Keratinocyte (primary cell): ENCODE data around the gene TSR3. TPM values are rescaled to one million over a fixed set of nuclear protein-coding genes. Genes with fewer than 3 reads are reported as not detected.

Source experiments
- DNase-seq: peaks from one replicate; pipeline ENCODE4 v3.0.0-alpha.2; 2011; ENCODE audit warnings: low read depth, missing footprints, low spot score
- FAIRE-seq: peaks from 2 replicates; lab custom pipeline; 2011; peaks lifted over from hg19 to GRCh38; lab: Jason Lieb, UNC
- H2AFZ ChIP-seq: 2 replicates; pipeline ENCODE4 v1.6.0; 2012; ENCODE audit warnings: low read length, control low read depth, inconsistent platforms; ENCODE audit not compliant: control insufficient read depth
- H3K27ac ChIP-seq: 2 replicates; pipeline ENCODE4 v1.5.1; 2011; ENCODE audit warnings: low read length; ENCODE audit not compliant: control insufficient read depth, insufficient read depth
- H3K27me3 ChIP-seq: 3 replicates; pipeline ENCODE4 v1.6.0; 2011; ENCODE audit warnings: low read length; ENCODE audit not compliant: control insufficient read depth, insufficient read depth; ENCODE audit errors: extremely low read depth
- H3K36me3 ChIP-seq, 2 experiments: 2 replicates in 1 of 2; 3 replicates in 1 of 2; pipeline ENCODE4 v1.5.1; 2011; ENCODE audit warnings: low read length in 2 of 2, mild to moderate bottlenecking in 1 of 2; ENCODE audit not compliant: control insufficient read depth in 2 of 2, insufficient read depth in 2 of 2; ENCODE audit errors: extremely low read depth in 1 of 2
- H3K4me1 ChIP-seq: 3 replicates; pipeline ENCODE4 v1.5.1; 2011; ENCODE audit warnings: low read length; ENCODE audit not compliant: control insufficient read depth, insufficient read depth; ENCODE audit errors: extremely low read depth
- H3K4me2 ChIP-seq: 3 replicates; pipeline ENCODE4 v1.6.0; 2011; ENCODE audit warnings: low read depth, low read length; ENCODE audit not compliant: control insufficient read depth, insufficient read depth; ENCODE audit errors: extremely low read depth
- H3K4me3 ChIP-seq, 3 experiments: fragments of 200-600 bp in 1 of 3; sonication (generic) in 1 of 3; 2 replicates in 2 of 3; 3 replicates in 1 of 3; pipeline ENCODE4 v1.5.1; 2011 to 2016; ENCODE audit warnings: low read length in 3 of 3, mild to moderate bottlenecking in 3 of 3, control low read depth in 2 of 3, inconsistent platforms in 1 of 3, low read depth in 1 of 3, mixed read lengths in 1 of 3, mixed run types in 1 of 3, moderate library complexity in 1 of 3; ENCODE audit not compliant: control insufficient read depth in 2 of 3, insufficient read depth in 2 of 3; ENCODE audit errors: extremely low read depth in 1 of 3
- H3K79me2 ChIP-seq: 2 replicates; pipeline ENCODE4 v1.6.0; 2012; ENCODE audit warnings: low read length; ENCODE audit not compliant: control insufficient read depth, insufficient read depth
- H3K9ac ChIP-seq: 3 replicates; pipeline ENCODE4 v1.6.0; 2011; ENCODE audit warnings: low read length; ENCODE audit not compliant: control insufficient read depth, insufficient read depth; ENCODE audit errors: extremely low read depth
- H3K9me1 ChIP-seq: 3 replicates; pipeline ENCODE4 v1.6.0; 2011; ENCODE audit warnings: low read length; ENCODE audit not compliant: control insufficient read depth, insufficient read depth; ENCODE audit errors: extremely low read depth
- H3K9me3 ChIP-seq: 2 replicates; pipeline ENCODE4 v1.5.1; 2012; ENCODE audit warnings: low read depth, low read length; ENCODE audit not compliant: control insufficient read depth
- H4K20me1 ChIP-seq: 3 replicates; pipeline ENCODE4 v1.6.0; 2011; ENCODE audit warnings: low read length; ENCODE audit not compliant: control insufficient read depth, insufficient read depth; ENCODE audit errors: extremely low read depth
- EZH2 ChIP-seq: IDR thresholded peaks from one replicate; pipeline ENCODE4 v1.6.1; 2012; ENCODE audit warnings: inconsistent platforms, mild to moderate bottlenecking, low read length, moderate library complexity
- dilution Hi-C: fragments of 300-500 bp; cut with MboI; formaldehyde crosslinking; loops from one replicate; pipeline ENCODE4 v1.7.0; 2020; ENCODE audit warnings: low sequenced_read_pairs; ENCODE audit not compliant: extremely low pct_ligation_motif_present
- polyA plus RNA-seq, 5 experiments: library from polyadenylated mRNA; depleted of rRNA in 3 of 5; stranded (reverse) in 3 of 5; stranded (forward) in 1 of 5; unstranded in 1 of 5; fragments of >200 nt; gene quantifications; 1 replicate in 1 of 5; 2 replicates in 3 of 5; 3 replicates in 1 of 5; pipeline versions ENCODE4 v1.2.1 to v1.2.3, GENCODE V29; 2011 to 2012; ENCODE audit warnings: missing spikeins in 2 of 5, low read depth in 1 of 5, low replicate concordance in 1 of 5
- TF ChIP-seq, protein P1 (sequence below), 3 experiments: IDR thresholded peaks in 1 of 3; conservative IDR thresholded peaks in 1 of 3; optimal IDR thresholded peaks in 1 of 3; 2 replicates in 2 of 3; 3 replicates in 1 of 3; pipeline versions ENCODE3 to v1.5.1; 2011; ENCODE audit warnings: low read length in 3 of 3, mild to moderate bottlenecking in 3 of 3, moderate library complexity in 2 of 3, control low read depth in 1 of 3, inconsistent platforms in 1 of 3; ENCODE audit not compliant: insufficient read depth in 2 of 3; ENCODE audit errors: extremely low read depth in 1 of 3

TSR3 gene
- polyA plus RNA-seq, 1 donor (not counting 4 experiments of a cell fraction or from before 2014, with no cell fraction given), result 33.0 TPM

DNA sequence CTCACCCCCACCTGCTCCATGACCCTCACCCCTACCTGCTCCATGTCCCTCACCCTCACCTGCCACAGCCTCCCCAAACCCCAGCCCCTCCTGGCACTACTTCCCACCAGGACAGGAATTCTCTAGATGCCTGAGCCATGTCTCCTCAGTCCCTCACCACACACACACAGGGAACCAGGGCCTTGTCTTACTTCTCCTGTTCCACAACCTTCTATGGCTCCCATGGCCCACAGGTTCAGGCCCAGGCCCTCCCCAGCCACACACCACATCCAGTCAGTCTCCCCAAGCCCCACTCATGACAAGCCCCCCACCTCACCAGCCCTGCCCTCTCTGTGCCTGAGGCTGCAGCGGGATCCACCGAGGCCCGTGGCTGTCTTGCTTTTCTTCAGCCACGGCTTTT, 45.3 kb downstream of the TSR3 start:
- dilution Hi-C loops, result no loop called here
- Histone ChIP-seq H3K4me1 (peaks cover 17% of the 10 kb centered on the region), H3K36me3 (peaks cover 0 to 4% of the 10 kb centered on the region in 2 experiments), H3K9me1 (no peaks in the 10 kb centered on the region), H3K9me3 (no peaks in the 10 kb centered on the region), H3K4me2 (no peak overlapping the region), H4K20me1 (peaks cover 13% of the 10 kb centered on the region), H3K27me3 (no peaks in the 10 kb centered on the region), H3K79me2 (peaks cover 16% of the 10 kb centered on the region), H3K4me3 (no peak overlapping the region), H2AFZ (no peak overlapping the region), H3K27ac (no peak overlapping the region), H3K9ac (no peak overlapping the region)
- DNase-seq (no peak), FAIRE-seq (no peak)
- TF ChIP-seq, protein P1, sequence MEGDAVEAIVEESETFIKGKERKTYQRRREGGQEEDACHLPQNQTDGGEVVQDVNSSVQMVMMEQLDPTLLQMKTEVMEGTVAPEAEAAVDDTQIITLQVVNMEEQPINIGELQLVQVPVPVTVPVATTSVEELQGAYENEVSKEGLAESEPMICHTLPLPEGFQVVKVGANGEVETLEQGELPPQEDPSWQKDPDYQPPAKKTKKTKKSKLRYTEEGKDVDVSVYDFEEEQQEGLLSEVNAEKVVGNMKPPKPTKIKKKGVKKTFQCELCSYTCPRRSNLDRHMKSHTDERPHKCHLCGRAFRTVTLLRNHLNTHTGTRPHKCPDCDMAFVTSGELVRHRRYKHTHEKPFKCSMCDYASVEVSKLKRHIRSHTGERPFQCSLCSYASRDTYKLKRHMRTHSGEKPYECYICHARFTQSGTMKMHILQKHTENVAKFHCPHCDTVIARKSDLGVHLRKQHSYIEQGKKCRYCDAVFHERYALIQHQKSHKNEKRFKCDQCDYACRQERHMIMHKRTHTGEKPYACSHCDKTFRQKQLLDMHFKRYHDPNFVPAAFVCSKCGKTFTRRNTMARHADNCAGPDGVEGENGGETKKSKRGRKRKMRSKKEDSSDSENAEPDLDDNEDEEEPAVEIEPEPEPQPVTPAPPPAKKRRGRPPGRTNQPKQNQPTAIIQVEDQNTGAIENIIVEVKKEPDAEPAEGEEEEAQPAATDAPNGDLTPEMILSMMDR (optimal IDR thresholded peaks at IDR 0.05 in 1 of 3, IDR thresholded peaks at IDR 0.05 in 1 of 3, conservative IDR thresholded peaks at IDR 0.05 in 1 of 3; ENCODE audit: extremely low read depth in 1 of 3, insufficient read depth in 2 of 3, low read length in 3 of 3), result no peak
- no peak for TF ChIP-seq EZH2

DNA sequence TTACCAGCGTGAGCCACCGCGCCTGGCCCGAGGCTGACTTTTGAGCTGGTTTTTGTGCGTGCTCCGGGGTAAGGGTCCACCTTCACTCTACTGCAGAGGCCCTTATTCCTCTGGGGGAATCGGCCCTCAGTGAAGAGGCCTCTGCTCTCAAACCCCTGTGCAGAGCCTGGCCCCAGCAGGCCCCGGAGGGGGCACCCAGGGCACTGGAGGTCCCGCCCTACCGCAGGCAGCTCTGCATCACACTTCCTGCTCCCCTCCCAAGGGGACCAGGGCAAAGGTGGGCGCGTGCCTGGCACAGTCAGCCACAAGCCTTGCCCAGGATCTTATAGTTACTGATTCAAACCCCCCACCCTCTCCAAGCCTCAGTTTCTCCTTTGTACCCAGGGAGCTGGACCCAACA, 45.9 kb downstream of the TSR3 start:
- peaks cover 11% of the 10 kb centered on the region for H3K79me2 ChIP-seq
- H3K4me3 ChIP-seq, result no peak overlapping the region
- DNase-seq, result no peak
- no peaks in the 10 kb centered on the region for H3K9me3 ChIP-seq
- no peak overlapping the region for H2AFZ ChIP-seq
- dilution Hi-C loops, result no loop called here
- H3K9me1 ChIP-seq, result no peaks in the 10 kb centered on the region
- H4K20me1 ChIP-seq, result peaks cover 7% of the 10 kb centered on the region
- peaks cover 13% of the 10 kb centered on the region for H3K4me1 ChIP-seq
- H3K4me2 ChIP-seq, result no peak overlapping the region
- no peak for FAIRE-seq
- TF ChIP-seq, protein P1 (optimal IDR thresholded peaks at IDR 0.05 in 1 of 3, IDR thresholded peaks at IDR 0.05 in 1 of 3, conservative IDR thresholded peaks at IDR 0.05 in 1 of 3; ENCODE audit: extremely low read depth in 1 of 3, insufficient read depth in 2 of 3, low read length in 3 of 3), result no peak
- no peak for TF ChIP-seq EZH2
- peaks cover under 1% of the 10 kb centered on the region for H3K27me3 ChIP-seq
- H3K36me3 ChIP-seq, result no peaks in the 10 kb centered on the region
- H3K27ac ChIP-seq, result no peak overlapping the region
- no peak overlapping the region for H3K9ac ChIP-seq
